ENCODE results near the gene CCDC187.

GRCh38 chr9:136205707-136205992 is 98.2 kb downstream of the CCDC187 start:
- TF ChIP-seq POLR2A (IDR thresholded peaks at IDR 0.05) (no peak), CTCF (IDR thresholded peaks at IDR 0.05) (no peak)
